PFSK-1 (cell line): Measurements from ENCODE around the gene TSEN2.

ENCODE experiments used
- FOXP2 ChIP-seq: optimal IDR thresholded peaks from 2 replicates; pipeline ENCODE3; 2011; ENCODE audit warnings: borderline replicate concordance, control low read depth, inconsistent platforms; ENCODE audit not compliant: insufficient read depth; ENCODE audit errors: extremely low read length, extremely low read depth
- POLR2AphosphoS5 ChIP-seq: IDR thresholded peaks from 2 replicates; pipeline ENCODE4 v1.6.1; 2012; ENCODE audit warnings: low read depth, mild to moderate bottlenecking, control low read depth, low read length, moderate library complexity
- REST ChIP-seq, 2 experiments: IDR thresholded peaks; 2 replicates each; pipeline versions ENCODE4 v1.6.1 to v1.8.0; 2011 to 2012; ENCODE audit warnings: low read depth in 2 of 2, low read length in 2 of 2, control low read depth in 1 of 2, inconsistent platforms in 1 of 2, mild to moderate bottlenecking in 1 of 2, moderate library complexity in 1 of 2; ENCODE audit not compliant: insufficient read depth in 1 of 2
- SIN3A ChIP-seq: IDR thresholded peaks from 2 replicates; pipeline ENCODE4 v1.6.1; 2012; ENCODE audit warnings: mild to moderate bottlenecking, low read length, moderate library complexity, borderline replicate concordance; ENCODE audit not compliant: insufficient read depth
- TAF1 ChIP-seq: IDR thresholded peaks from 2 replicates; pipeline ENCODE4 v1.6.1; 2012; ENCODE audit warnings: low read length, control low read depth, borderline replicate concordance; ENCODE audit not compliant: insufficient read depth

TSEN2 gene

GRCh38 chr3:12577379-12577778, 93.1 kb downstream of the TSEN2 start:
- TF ChIP-seq POLR2AphosphoS5 (no peak), FOXP2 (no peak), REST (IDR thresholded peaks at IDR 0.05; ENCODE audit: insufficient read depth in 1 of 2, low read depth in 2 of 2, low read length in 2 of 2) (no peak), TAF1 (no peak), SIN3A (no peak)

GRCh38 chr3:12578742-12579141, 94.5 kb downstream of the TSEN2 start:
- TF ChIP-seq TAF1 (no peak), FOXP2 (no peak), REST (IDR thresholded peaks at IDR 0.05; ENCODE audit: insufficient read depth in 1 of 2, low read depth in 2 of 2, low read length in 2 of 2) (no peak), SIN3A (no peak), POLR2AphosphoS5 (no peak)

GRCh38 chr3:12579456-12579855, 95.2 kb downstream of the TSEN2 start:
- TF ChIP-seq REST (IDR thresholded peaks at IDR 0.05; ENCODE audit: insufficient read depth in 1 of 2, low read depth in 2 of 2, low read length in 2 of 2) (no peak), TAF1 (no peak), SIN3A (no peak), FOXP2 (no peak)

GRCh38 chr3:12579905-12580304, 95.6 kb downstream of the TSEN2 start:
- TF ChIP-seq SIN3A (no peak), POLR2AphosphoS5 (no peak), FOXP2 (no peak), TAF1 (no peak), REST (IDR thresholded peaks at IDR 0.05; ENCODE audit: insufficient read depth in 1 of 2, low read depth in 2 of 2, low read length in 2 of 2) (no peak)

- TF ChIP-seq POLR2AphosphoS5 = no peak
- no peak for TF ChIP-seq FOXP2
- TF ChIP-seq SIN3A = no peak
- no peak for TF ChIP-seq REST (IDR thresholded peaks at IDR 0.05; ENCODE audit: insufficient read depth in 1 of 2, low read depth in 2 of 2, low read length in 2 of 2)
- no peak for TF ChIP-seq TAF1
Measured at GRCh38 chr3:12582730-12583129, 98.5 kb downstream of the TSEN2 start.
